ENCODE data around the gene OR10AD1.

The OR10AD1 gene

DNA sequence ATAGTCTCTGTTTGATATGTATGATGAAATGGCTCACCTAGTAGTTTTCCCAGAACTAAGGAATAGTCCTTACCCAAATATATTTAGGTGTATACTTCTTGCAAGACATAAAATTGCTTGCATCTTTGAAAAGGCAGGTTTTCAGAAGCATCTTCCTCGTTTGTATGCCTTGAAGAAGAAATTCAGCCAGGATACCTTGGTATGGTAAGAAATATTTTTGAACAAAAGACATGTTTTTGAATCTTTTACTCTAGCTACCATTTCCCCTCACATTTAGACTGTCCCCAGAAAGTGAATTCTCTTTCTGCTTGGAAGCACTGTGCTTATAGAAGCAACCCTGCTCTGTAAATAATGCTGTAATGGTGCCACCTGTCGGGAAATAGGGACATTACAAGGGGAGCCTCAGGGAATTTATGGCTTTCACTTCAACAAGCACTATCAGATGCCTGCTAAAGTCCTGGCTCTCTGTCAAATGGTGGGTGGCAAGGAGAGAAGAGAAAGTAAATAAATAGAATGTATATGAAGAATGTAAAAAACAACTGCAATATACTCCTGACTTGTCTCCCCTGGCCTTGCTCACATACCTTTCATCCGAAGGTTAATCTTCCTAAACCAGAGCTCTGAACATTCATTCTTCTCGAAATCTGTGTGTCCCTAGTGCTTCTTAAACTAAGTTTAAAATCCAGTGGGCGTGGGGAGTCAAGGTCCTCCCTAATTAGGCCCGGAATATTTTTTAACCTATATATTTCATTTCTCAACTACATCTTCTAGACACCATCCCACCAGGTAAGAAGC, 13.6 kb downstream of the OR10AD1 start:
- DNase-seq = peak; percentile 69

DNA sequence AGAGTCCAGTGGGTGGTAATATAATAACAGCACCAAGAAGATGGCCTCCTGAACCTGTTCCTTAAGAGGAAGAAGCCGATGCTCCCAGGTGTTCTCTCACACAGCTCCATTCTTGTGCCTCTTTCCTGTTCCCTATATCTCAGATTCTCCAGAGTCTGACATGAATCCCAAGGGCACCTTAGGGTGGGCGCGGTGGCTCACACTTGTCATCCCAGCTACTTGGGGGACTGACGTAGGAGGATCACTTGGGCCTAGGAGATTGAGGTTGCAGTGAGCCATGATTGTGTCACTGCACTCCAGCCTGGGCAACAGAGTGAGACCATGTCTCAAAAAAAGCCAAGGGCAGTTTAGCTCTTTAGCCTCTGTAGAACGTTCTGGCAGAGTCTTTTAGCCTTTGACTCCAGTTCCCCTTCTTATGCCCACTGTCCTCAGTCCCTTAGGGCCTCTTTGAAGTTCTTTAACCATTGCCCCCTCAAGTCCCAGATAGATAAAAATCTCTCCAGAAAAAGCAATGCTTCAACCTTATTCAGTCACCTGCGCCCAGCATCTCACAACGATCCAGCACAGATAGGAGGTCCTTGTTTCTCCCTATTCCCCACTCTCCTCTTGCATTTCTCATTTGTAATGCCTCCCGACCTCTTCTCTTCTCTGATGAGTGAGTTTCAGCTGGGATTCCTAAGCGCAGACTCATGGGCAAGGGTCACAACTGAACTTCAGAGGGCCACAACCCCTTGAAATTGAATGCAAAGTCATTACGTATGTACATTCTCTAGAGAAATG, 15.0 kb downstream of the OR10AD1 start:
- DNase-seq = no peak

DNA sequence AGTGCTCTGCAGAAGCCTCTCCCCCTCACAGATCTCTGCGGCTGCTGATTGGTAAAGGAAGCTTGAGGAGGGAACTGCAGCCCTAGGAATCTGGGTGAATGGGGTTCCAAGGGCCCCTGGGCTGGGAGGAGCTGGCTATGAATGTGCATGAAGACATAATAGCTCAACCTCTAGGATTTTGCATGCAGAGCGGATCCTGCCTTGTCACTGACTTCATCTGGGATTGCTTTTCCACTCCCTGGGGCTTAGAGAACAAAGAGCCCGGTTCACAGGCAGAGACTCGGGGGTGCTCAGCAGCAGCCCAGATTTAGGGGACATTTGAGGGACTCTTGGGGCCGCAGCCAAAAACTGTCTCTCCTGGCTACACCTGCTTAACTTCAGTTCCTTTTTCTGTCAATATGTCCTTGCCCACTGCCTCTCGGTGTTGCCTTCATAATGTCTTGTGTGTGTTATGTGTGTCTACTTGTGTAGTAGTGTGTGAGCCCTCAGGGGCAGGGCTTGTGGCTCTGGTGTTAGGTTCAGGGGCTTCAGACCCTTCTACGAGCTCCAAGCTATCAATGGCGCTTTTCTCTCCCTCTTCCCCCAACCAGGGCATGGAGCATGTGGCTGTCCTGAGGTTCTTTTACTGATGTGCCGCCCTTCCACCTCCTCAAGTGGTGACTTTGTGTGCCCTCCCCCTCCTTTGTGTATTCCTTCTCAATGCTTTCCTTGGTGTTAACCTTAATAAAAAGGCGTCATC, 17.7 kb downstream of the OR10AD1 start:
- no peak for DNase-seq

DNA sequence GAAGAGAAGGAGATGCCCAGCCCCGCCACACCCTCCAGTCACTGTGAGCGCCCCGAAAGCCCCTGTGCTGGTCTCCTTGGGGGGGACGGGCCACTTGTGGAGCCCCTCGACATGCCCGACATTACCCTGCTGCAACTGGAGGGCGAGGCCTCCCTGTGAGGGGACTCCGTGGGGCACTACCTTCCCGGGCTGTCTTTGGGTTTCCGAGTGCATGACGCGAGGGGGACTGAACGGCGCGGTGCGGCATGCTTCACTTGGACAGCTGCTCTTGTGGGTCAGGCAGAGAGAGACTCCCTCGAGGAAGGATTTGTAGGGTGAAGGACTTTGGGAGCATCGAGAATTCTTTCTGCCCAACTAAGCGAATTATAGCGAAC, 18.6 kb downstream of the OR10AD1 start:
- no peak for DNase-seq

DNA sequence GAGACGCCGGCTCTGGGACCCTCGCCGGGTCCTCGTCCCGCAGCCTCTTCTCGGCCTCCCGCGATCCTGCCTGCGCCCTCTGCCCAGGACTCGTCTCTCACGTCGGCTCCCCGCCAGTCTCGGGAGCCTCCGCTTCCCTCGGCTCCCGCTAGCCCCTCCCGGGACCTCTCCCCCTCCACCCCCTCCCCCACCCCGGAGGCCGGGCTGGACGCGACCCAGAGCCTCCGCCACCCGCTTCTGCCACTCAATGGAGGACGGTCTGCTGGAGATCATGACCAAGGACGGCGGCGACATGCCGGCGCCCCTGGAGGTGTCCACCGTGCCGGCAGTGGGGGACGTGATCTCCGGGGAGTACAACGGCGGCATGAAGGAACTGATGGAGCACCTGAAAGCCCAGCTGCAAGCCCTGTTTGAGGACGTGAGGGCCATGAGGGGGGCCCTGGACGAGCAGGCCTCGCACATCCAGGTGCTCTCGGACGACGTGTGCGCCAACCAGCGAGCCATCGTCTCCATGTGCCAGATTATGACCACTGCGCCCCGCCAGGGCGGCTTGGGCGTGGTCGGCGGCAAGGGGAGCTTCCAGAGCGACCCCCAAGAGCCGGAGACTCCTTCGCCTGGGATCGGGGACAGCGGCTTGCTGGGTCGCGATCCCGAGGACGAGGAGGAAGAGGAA, 19.1 kb downstream of the OR10AD1 start:
- peak; percentile 26 for DNase-seq

DNA sequence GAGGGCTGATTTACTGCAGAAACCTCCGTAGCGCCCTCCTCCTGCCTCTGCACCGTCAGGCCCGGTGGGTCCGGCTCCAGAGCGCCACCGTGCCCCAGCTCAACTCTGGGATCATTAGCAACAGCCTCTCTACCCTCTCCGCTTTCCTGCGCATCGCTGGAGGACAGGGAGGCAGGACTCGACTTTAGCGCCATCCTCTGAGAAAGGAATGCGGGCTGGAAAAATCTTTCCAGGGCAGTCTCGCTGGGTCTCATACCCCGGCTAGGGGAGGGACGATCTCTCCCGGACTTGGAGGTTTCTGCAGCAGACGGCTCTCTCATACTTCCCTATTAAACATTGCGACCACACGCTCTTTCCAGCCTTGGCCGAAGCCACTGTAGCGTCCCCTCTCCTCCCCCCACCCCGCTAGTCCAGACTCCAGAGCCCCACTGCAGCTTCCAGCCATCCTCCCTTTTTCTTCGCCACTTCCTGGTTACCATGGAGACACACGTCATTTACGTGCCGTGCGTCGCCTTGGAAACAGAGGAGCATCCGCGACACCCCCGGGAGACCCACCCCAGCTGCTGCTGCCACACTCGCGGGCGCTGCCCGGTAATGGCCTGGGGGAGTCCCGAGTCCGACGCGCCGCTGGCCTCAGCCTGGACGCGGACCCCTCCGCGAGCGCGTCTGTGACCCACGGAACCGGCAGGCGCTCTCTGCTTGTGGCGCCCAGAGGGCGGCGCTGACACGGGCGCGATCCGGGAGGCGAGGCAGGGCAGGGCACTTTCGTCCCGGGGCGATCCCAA, 19.8 kb downstream of the OR10AD1 start, which contains the start of gene CCDC184:
Gene CCDC184, plus strand, starts transcription at position 554 of the 785 bp plus-strand sequence. CDS start 479 bp downstream, outside the sequence.
- DNase-seq = peak; percentile 72

DNA sequence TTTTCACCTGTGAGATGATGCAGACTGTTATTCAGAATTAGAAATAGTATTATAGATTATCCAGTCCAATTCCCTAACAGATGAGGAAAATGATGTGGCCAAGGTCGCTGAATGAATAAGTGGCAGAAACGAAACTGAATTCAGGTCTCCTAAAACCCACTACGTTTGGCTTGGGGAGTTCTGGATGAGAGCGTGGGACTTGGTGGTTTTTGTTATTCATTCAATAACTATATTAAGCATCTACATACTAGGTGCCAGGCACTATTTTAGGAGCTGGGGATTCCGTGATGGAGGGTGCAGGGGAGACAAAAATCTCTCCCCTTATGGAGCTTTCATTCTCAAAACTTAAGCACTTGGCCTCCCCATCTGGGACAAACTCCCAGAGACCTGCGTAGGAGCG, 20.5 kb downstream of the OR10AD1 start:
- DNase-seq = no peak

DNA sequence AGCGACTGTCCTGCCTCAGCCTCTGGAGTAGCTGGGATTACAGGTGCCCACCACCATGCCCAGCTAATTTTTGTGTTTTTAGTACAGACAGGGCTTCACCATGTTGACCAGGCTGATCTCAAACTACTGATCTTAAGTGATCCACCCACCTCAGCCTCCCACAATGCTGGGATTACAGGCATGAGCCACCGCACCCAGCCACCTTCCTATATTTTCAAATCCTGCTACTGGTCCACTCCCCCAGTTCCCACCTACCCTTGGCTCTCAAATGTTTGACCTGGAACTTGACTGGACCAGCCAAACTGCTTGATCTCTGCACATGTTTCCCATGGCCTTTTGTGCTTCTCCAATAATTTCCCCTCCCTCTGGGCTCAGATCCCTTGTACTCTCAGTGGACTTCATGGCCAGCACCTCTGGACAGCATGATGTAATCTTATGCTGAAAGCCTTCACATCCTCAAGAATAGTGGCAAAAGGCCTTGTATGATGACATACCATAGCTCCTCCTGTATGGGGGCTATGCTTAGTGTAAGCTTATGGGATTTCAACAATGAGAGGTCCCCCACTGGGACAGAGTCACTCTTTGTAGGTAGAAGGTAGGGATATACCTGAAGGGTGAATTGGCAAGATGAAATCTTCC, 22.1 kb downstream of the OR10AD1 start:
- DNase-seq = no peak

DNA sequence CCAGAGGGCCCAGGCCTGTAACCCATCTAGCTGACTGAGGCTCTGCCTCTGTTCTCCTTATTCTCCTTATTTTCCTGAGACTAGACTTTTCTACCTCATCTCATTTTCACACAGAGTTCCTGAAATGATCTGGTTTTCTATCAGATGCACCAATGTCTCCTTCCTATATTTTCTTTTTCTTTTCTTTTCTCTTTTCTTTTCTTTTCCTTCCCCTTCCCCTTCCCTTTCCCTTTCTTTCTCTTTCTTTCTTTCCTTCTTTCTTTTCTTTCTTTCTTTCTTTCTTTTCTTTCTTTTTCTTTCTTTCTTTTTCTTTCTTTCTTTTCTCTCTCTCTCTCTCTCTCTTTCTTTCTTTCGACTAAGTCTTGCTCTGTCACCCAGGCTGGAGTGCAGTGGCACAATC, 22.7 kb downstream of the OR10AD1 start:
- no peak for DNase-seq

DNA sequence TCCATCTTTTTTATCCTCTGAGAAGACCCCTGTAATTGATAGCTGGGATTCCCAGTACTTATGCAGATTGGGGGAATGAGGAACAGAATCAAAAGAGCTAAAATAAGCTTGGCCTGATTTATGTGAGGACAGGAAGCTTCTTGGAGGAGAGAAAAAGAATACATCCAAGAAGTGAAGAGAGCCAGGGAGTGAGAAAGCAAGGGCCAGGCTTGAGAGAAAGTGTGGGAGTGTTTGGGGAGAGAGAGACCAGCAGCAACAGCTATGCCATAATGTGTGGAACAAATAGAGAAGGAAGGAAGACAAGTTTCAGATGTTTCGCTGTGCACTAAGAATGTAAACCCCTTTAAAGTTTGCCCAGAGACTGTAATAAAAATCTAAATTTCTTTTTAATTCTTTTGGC, 23.6 kb downstream of the OR10AD1 start:
- DNase-seq = no peak

DNA sequence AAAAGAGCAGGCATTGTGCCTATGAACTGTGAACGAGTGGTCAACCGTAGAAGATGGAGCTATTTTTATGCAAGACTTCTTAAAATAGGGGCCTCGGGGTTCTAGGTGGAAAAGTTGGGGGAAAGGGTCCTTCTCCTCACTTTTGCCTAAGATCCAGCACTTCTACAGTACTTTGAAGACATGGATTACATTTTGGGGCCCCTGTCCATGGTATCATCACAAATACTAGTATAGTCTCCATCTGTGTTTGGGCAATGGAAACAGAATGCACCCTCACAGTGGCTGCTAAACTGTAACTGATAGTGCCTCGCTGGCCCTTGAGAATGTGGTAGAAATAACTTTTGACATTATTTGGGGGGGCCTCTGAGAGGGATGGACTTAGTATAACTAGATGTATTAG, 25.1 kb downstream of the OR10AD1 start:
- no peak for DNase-seq

DNA sequence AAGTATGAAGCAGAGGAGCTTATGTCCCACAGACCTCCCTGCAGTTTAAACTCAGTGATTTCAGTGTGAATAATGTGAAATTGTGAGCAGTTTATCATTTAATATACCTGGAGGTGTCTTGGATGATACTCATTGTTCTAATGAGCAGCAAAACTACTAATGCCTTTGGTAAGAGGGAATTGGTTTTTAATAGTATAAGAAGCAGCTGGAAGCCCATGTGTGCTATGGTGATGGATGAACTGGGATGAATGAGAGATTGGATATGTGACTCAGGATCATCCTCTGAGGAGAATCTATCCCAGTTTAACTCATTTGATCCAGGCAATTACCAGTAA, 26.7 kb downstream of the OR10AD1 start:
- no peak for DNase-seq

DNA sequence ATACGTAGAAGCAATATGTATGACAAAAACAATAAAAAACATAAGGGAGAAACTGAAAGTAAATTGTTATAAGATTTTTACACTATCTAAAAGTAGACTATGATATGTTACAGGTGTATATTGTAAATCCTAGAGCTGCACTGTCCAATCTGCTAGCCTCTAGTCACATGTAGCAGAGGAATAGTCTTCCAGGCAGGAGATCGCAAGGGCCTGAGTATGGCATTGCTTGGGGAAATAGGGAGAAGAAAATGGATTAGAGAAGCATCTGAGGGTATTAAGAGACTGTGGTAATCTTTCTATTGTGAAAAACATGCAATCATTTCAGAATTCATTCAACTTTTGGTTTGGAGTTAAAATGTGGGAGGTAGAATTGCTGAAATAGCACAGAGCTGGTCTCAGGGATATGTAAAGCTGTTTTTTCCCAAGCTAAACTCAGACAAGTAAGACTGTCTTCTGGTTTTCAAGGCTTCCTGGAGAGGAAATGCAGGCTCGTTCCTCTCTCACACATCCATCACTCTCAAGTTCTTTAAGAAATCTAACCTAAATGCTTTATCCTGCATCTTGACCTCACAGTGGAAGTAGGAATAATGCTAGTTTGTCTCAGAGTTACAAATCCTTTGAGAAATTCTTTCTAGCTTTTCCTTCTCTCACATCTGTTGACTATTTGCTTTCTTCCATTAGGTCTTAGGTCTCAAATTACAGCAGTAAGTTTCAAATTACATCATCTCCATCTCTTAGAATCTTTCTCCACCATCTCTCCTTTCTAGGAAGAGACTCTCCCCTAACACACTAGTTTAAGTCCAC, 27.3 kb downstream of the OR10AD1 start:
- DNase-seq = no peak

DNA sequence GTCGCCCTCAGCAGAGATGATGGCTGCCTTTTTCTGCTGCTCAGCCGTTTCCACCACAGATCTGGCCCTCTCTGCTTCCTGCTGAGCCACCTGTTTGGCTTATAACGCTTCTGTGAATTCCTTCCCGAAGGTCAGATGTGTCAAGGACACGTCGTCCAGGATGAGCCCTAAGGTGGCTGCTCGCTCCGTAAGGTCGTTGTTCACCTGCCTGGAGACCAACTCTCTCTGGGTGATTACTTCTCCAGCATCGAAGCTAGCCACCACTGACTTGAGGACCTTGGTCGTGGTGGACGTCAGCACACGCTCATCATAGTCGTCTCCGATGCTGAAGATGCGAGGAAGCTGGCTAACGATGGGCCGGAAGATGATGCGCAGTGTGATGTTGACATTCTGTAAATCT, 34.1 kb downstream of the OR10AD1 start:
- no peak for DNase-seq

DNA sequence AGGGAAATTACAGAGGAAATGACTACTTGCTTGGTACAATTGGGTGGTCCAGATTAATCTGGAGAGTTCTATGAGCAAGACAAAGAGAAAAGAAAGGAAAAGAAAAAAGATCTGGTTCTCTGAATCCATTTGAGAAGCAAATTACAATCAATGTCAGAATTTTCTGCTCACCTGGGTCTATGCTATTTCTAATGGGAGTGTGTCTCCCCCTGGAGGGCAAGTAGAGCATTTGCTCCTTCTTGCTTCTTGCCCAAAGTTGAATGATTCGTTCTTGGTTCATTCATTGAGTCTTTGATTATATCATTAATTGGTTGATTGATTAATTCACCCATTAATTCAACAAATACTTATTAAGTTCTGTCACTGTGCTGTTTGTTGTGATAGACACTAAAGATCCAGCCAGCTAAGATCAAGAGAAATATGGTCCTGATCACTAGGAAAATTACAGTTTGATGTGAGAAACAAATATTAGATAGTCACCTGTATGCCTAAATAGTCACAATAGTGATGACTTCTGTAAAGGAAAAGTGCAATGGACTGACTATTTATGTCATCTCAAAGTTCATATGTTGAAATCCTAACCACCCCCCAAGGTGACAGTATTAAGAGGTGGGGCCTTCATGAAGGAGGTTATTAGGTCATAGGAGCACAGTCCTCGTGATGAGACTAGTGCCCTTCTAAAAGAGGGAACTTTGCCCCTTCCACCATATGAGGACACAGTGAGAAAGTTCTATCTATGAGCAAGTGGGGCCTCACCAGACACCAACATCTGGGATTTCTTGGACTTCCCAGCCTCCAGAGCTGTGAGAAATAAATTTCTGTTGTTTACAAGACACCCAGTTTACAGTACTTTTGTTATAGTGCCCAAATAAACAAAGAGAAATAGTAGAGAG, 37.8 kb downstream of the OR10AD1 start:
- peak; percentile 33 for DNase-seq

DNA sequence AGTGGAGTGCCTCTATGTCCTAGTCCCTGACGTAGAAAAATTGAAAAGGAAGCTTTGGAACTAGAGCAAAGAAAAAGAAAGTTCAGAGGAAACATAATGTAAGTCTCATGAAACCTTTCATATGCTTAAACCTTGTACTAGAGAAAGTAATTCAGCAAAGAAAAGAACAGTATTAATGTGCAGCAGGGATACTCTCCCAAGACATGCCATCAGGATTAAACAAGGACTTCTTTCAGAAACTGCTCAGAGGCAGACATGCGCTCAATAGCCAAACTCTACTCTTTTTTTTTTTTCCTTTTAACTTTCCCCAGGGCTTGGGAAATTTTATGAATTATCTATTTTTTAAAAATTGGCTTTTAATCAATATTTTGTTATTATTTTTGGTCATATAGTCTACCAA, 38.6 kb downstream of the OR10AD1 start:
- DNase-seq = no peak

DNA sequence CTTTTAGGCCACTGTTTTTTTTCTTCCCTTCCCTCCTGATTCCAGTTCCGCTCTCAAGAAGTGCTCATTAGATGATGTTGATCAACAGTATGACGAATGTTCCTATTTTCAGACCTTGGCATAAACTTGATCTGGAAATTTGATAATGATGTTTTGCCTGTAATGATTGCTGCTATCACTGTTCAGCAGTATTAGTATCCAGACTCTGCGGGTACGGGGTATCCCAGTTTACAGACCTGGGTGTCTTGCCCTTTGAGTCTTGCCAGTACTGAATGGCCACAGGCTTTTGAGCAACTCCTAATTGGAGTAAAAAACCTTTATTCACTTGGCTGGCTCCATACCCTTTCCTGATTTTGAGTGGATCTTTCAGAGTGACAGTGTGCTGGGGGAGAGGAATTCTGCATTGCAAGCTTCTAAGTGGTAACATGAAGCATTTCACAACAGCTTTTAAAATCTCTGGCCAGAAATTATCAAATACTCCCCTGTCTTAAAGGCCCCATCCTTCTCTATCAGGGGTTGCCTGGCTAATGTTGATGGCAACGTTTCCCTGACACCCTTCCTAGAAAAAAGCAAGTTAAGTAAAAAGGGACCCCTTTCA, 39.8 kb downstream of the OR10AD1 start:
- DNase-seq = no peak

DNA sequence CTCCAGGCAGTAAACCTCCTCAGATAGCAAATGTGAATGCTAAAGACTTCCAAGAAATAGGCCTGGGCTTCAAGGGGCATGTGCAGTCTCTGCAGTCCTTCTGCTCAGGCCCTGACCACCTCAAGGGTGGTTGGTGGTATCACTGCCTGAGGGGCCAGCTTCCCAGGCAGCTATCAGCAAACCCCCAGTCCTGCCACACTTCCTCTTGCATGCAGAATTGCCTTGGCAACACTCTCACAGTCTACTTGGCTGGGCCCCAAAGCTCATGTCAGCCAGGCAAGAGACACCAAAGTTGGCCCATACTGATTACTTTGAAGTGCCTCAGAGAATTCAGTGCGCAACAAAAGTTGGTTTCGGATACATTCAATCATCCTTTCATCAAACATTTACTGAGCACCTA, 42.3 kb downstream of the OR10AD1 start:
- no peak for DNase-seq

DNA sequence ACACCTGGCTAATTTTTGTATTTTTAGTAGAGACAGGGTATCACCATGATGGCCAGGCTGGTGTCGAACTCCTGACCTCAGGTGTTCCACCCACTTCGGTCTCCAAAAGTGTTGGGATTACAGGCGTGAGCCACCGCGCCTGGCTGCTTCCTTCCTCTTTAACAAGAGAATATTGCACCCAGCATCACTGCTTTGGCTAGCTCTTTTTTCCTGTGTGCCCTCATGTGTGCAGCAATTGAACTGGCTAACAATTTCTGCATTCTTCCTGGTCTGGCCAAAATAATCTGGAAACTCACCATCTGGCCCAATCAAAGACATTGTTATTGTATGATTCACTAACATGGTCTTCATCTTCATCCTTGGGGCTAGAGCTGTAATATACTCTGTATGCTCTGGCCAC, 43.0 kb downstream of the OR10AD1 start:
- DNase-seq = no peak

All from activated naive CD4-positive, alpha-beta T cell treated with anti-CD3 and anti-CD28 coated beads, Interleukin-2, amount 50 U/mL, for 16 hours (primary cell).